HG02970 (cell line): ENCODE data around the gene GCC2.

Experiments used
- ATAC-seq: cut with Tn5 transposase; IDR thresholded peaks from one replicate; pipeline ENCODE4 v1.9.1; 2021; ENCODE audit warnings: mild to moderate bottlenecking, moderate library complexity, moderate number of reproducible peaks; ENCODE audit not compliant: unreplicated experiment, low FRiP score

Gene GCC2, protein sequence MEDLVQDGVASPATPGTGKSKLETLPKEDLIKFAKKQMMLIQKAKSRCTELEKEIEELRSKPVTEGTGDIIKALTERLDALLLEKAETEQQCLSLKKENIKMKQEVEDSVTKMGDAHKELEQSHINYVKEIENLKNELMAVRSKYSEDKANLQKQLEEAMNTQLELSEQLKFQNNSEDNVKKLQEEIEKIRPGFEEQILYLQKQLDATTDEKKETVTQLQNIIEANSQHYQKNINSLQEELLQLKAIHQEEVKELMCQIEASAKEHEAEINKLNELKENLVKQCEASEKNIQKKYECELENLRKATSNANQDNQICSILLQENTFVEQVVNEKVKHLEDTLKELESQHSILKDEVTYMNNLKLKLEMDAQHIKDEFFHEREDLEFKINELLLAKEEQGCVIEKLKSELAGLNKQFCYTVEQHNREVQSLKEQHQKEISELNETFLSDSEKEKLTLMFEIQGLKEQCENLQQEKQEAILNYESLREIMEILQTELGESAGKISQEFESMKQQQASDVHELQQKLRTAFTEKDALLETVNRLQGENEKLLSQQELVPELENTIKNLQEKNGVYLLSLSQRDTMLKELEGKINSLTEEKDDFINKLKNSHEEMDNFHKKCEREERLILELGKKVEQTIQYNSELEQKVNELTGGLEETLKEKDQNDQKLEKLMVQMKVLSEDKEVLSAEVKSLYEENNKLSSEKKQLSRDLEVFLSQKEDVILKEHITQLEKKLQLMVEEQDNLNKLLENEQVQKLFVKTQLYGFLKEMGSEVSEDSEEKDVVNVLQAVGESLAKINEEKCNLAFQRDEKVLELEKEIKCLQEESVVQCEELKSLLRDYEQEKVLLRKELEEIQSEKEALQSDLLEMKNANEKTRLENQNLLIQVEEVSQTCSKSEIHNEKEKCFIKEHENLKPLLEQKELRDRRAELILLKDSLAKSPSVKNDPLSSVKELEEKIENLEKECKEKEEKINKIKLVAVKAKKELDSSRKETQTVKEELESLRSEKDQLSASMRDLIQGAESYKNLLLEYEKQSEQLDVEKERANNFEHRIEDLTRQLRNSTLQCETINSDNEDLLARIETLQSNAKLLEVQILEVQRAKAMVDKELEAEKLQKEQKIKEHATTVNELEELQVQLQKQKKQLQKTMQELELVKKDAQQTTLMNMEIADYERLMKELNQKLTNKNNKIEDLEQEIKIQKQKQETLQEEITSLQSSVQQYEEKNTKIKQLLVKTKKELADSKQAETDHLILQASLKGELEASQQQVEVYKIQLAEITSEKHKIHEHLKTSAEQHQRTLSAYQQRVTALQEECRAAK (N-terminal part only)

DNA sequence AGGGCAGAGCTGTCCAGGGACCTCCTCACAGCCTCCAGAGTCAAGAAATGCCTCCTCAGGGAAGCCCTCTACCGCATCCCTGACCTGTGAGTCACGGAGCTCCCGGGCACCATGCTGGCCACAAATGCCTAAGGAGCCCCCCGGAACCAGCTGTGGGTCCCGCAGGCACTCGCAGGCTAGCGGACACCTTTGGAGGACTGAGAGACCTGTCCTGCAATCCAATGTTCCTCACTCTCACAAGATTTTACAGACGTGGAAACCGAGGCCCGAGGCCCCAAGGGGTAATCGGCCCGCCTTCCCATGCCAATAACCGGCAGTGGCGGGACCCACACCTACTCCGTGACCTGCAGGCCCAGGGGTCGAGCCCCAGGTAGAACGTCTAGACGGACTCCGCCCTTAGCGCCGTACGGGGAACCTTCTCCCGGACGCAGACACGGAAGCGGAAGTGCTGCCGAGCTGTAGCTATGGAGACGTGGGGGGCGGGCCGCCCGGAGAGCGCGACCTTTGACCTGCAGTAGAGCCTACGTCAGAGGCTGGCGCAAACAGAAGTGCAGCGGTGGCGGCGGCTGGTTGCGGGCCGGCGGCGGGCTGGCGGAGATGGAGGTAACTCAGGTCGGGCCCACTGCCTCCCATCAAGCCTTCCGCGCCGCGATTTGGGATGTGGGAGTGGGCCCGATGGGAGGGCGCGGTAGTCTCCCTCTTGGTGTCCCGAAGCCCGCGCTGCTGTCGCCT lies at the start of gene GCC2:
Gene GCC2, plus strand, starts transcription at position 529 of the 732 bp plus-strand sequence. Its CDS starts 69 bp downstream, at position 598.
- ATAC-seq: peak; percentile 99

DNA sequence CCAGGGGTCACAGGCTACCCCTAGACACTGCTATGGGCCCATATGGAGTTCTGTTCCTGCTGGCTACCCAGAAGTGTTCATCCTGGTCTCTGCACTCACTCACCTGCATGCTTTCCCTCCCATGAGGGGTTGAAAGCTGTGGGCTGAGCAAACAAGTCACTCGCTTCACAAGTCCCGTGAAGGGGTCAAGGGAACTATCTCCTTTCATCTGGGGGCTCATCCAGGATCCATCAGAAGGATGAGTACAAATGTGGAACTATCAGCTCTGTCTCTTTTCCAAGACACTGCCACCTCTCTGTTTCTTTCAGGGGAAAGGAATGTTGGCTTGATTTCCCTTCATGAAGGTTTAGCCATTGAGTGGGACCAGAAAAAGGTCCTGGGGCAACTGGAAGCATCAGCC lies 49.5 kb upstream of the GCC2 start:
- no peak for ATAC-seq

DNA sequence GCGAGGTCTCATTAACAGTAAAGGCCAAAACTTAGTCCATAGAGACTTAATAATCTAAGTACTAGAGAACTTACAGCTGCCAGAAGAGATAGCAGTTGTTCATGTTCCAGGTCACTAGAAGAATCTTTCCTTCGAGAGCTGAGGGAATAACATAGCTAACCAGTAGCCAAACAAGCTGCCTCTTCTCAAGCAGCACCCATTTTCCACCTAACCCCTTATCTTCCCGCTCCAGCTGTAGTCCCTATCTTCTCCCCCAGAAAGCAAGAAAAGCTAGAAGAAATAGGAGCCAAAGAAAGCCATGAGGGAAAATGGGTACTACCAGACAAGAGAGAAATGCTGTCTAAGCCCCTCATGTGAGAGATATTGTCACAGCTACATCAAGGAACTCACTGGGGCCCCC lies 47.2 kb upstream of the GCC2 start:
- ATAC-seq: no peak

DNA sequence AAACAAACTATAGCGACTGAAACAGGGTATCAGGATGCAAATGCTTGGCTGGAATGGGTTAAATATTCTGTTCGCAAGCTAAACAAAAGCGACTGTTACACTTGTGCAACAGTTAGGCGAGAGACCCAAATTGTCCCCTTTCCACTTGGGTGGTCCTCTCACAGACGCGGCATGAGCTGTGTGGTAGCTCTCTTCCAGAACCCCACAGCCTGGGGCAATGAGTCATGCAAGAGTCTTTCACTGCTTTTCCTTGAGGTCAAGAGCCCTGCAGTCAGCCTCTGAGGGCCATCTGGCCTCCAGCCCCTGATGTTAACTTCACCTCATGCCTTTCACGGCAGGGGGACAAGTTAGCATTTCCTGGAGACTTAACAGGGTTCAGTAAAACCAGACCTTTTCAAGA lies 45.5 kb upstream of the GCC2 start:
- ATAC-seq: no peak

DNA sequence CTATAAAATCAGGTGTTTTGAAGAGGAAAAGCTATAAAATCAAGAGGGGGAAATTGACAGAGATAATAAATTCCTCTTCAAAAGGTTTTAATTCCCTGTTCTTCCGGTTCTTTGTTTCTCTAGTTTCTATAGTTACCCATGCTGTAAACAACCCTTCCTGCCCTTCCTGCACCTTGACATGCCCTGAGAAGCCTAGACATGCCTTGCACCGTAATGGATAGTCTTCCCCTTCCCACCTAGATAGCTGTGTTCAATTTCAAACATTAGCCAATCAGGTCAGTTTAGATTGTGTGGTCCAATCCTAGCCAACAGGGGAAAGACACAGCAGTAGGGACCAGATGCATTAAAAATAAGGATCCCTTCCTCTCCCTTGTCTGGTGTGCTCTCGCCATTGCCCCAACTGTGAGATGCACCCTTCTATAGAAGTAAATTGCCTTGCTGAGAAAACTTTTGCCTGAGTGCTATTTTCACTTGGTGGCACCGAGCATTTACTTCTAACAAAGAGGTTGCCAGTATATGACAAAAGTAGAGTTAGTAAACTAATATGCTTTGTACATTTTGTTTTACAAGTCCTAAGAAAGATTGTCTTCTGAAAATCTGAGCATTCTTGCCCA lies 44.1 kb upstream of the GCC2 start:
- no peak for ATAC-seq

DNA sequence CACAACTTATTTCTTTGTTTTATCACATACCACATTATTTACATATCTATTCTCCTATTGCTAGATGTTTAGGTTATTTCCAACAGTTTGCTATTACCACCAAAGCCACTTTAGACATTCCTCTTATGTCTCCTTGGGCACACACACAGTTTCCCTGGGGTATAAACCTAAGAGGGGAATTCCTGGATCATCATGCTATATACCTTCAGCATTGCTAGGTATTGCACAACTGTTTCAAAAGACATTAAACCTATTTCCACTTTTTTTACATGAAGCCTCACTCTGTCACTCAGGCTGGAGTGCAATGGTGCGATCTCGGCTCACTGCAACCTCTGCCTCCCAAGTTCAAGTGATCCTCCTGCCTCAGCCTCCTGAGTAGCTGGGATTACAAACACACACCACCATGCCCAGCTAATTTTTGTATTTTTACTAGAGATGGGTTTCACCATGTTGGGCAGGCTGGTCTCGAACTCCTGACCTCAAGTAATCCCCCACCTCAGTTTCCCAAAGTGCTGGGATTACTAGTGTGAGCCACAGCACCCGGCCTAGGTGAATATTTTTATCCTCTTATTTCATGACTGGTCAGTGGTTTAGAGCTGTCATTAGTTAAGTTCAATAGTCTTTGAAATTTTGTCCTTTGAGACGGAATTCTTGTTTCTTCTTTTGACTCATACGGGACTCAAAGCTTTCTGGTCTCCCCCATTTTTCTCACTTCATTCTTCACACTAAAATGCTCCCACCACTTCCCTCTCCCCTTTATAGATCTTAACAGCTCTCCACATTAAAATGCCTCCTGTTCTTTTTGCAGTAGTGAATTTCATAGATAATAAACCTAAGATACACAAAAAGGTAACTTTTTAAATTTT lies 40.9 kb upstream of the GCC2 start:
- ATAC-seq: no peak

DNA sequence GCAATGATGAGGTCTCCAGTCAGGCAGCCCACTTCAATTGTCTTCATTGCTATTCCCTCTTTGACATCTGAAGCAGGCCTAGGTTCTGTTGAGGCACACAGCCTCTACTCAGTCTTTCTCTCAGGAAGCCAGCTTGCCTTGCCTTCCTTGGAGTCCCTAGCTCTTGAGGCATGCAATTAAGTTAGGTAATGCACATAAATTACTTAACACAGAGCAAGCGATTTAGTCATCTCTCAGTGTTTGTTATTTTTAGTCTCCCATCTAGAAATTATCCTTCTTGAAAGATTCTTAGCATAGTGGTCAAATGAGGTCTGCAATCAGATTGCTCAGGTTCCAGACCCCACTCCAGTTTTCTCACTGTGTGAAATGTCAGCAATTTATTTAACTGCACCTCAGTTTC lies 39.2 kb upstream of the GCC2 start:
- ATAC-seq: no peak

DNA sequence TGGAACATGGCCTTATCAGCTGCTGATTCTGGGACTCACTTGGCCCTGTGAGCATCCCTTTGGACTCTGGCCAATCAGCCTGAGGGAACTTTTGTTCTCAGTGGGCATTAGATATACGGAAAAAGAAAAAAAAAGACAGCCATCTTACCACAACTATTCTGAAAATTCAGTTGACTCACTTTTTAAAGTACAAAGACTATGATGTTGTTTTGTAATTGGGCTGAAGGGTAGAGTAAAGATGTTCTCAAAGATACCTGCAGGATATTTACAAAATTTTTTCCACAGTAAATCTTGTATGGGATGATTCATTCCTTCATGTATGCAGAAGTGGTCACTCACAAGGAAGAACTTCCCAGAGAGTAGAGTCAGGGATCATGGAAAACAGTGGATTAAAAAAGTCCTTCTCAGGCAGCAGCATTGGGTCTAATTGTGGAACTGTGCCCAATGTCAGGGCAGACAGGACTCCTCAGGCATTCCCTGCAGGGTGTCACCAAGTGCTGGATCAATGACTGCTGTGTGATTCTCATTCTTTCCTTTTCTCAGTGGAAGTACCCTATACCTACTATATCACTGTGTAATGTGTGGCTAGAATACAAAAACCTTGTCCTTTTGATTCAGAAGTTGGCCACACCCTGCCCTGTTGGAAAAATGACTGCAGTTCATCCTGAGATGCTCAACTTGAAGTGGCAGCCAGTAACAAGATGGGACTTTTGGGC lies 35.9 kb upstream of the GCC2 start:
- ATAC-seq: no peak

DNA sequence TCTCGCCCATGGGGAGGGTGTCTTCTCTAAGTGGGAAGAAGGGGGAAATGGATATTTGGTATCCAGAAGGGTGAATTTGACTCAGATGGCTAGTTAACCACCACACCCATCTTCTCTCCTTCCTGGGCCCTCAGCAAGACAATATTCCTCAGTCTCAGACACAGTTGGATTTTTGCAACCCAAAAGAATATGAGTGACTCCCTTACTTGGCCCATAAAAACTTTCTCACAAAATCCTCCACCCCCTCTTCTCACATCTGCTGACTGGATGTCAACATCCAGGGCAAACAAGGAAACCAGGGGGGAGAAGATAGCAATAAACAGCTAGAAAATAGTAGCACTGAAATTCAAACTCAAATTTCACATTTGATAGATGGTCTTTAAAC lies 35.3 kb upstream of the GCC2 start:
- no peak for ATAC-seq

DNA sequence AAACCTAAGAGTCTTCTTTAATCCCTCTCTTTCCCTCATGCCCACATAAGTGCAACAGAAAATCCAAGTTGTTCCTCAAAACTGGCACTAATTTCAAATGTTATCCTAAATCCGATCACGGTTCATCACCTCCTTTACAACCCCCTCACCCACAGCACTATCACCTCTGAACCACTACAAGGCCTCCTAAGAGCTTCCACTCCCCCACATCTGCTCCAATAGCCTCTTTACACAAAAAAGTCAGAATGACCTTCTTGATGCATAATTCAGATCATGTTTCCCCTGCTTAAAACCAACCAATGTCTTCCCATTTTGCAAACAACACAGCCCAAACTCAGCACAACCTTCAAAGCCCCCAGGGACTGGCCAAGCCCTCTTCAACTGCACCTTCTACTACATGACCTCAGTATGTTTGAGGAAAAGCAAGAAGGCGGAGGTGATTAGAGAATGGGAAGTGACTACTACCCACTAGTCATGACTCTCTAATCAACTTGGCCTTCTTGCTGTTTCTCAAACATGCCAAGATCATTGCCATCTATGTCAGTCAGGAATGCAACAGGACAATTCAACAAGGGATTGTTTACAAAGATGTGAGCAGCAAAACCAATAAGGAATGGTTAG lies 34.6 kb upstream of the GCC2 start:
- no peak for ATAC-seq

DNA sequence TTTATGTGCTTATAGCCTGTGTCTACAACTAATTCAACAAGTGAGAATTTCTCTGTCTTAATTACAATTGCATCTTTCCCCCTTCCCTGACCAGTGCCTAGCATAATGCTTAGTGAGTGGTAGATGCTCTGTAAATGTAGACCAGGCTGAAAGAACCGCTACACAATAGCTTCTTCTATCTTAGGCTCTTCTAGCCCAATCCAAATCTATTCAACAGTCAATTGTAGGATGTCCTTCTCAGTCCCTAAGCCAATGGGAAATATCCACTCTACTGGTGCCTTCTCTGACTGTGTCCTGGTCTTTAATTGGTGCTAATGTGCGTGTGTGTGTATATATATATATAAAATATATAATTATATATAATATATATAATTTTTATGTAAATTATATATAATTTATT lies 34.1 kb upstream of the GCC2 start:
- no peak for ATAC-seq

DNA sequence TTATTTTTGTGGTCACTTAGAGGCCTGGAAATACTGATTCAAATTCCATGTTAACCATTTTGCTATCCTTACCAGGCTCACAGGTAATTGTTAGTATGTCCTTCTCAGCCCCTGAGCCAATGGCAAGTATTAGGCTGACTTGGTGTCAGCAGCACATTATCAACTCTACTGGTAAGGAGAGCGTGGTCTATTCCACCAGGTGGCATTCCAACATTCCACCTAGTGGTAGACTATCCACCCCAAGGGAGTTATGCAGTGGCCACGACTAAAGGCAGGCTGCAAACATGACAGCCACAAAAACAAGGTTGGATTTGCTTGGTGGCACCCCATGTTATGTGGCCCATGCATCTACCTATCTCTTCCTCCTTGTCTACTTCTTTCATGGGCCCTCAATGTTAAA lies 31.8 kb upstream of the GCC2 start:
- ATAC-seq: no peak

DNA sequence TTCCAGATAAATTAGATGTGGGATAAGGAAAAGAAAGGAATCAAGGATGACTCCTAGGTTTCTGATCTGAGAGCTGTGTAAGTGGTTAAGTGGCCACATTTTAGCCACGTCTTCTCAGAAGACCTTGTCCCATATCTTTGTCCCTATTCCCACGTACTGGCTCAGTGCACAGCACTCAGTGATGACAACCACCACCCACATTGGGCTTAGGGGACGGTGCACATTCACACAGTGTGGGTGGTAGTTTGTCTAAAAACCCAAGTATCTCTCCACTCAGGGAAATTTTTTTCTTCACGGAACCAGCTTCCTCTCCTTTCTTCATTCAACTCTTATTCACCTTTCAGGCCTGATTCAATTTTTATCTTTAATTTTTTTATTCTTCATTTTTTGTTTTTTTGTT lies 30.6 kb upstream of the GCC2 start:
- no peak for ATAC-seq

DNA sequence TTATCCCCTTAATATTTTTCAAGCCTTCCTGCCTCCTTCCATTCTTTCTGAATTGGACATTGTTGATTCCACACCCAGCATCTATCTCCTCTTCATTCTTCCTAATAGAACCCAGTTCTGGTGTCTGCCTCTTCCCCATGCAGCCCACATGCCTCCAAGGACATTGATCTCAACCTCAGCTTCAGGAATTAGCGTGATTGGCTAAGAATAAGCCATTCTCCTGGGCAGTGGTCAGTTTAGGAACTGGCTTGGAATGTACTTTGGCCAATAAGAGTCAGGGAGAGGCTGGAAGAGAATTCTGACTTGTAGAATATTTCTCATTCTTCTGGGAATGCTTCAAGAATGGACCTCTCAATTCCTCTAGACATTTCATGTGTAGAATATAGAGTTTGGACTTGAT lies 25.9 kb upstream of the GCC2 start:
- no peak for ATAC-seq

DNA sequence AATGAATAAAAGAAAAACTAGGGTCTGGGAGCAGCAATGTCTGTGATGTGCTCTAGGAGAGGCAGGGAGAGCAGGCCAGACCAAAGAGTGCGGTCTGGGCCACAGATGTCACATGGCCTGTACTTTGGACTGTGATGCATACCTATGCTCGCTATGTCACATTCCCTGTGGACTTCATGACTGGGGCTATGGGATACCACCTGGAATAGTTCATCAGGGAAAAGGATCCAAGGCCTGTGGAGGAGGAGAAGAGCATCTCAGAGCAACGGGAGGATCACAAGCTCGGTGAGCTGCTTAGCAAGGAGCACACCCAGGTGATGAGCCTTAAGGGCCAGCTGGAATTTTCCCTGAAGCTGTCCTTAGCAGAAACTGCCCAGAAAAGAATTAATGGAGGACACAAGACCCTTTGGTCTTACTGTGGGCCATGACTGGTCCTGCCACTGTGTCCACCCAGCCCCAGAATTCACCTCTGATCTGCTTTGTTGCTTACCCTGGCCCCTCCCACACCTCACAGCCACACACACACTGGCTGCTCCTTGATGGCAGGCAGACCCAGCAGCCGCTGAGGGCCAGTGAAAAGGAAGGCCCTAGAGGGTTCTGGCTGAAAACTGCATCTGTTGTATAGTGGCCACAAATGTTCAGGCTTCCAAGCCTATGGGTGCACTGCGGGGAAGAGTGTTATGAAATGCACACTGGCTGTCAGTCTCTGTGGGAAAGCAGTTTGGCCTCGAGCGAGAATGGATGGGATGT lies 25.3 kb upstream of the GCC2 start:
- ATAC-seq: no peak

DNA sequence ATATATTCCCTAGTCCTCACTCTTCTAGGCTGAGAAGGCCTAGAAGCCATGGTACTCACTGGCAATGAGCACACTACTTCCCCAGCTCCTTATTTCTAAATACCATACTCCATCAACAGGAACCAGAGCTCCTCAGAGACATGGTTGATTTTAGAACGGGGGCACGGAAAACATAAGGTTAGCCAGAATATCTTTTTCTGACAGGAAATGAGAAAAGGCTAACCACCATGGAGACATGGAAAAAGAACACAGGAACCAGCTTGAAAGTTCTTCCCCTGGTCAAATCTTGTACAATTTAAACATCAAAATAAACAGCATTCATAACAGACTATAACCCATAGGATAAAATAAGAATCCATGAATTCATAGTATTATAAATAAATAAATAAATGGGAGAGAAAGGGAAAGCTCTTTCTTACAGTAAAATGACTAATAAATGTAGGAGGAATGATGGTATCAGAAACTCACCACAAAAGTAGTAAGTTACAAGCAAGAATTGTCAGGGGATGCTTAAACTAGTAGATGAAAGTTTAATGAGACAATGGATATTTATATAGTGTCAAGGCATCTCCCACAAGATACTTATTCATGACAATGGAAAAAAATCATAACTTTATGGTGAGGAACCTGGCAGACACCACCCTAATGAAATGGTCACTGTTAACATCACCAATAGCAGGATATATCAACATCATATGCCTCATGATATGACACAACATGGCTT lies 20.6 kb upstream of the GCC2 start:
- ATAC-seq: no peak
